Prostate gland (tissue), 2 donors: ENCODE measurements around the gene NDUFV1. TPM values are rescaled to one million over a fixed set of nuclear protein-coding genes. Genes with fewer than 3 reads are reported as not detected.

Experiments used
- DNase-seq: peaks from one replicate; pipeline ENCODE4 v3.0.0-alpha.2; 2019; ENCODE audit warnings: low spot score
- H3K27ac ChIP-seq, 2 donors: fragments of 200-600 bp; sonication (generic); 2 replicates each; pipeline ENCODE4 v1.5.1; 2017 to 2019
- H3K27me3 ChIP-seq: fragments of 200-600 bp; sonication (generic); replicated peaks from 2 replicates; pipeline ENCODE4 v1.5.1; 2019; ENCODE audit not compliant: insufficient read depth
- H3K36me3 ChIP-seq, 2 donors: fragments of 200-600 bp; sonication (generic); 1 replicate in 1 of 2; 2 replicates in 1 of 2; pipeline versions ENCODE4 v1.5.1 to v1.8.1; 2017 to 2019
- H3K4me1 ChIP-seq: fragments of 200-600 bp; sonication (generic); replicated peaks from 2 replicates; pipeline ENCODE4 v1.5.1; 2019
- H3K4me3 ChIP-seq, 2 donors: fragments of 200-600 bp; sonication (generic); 2 replicates each; pipeline ENCODE4 v1.5.1; 2017 to 2019
- H3K9me3 ChIP-seq: fragments of 200-600 bp; sonication (generic); 2 replicates; pipeline ENCODE4 v1.5.1; 2017
- POLR2A ChIP-seq: fragments of 450-650 bp; IDR thresholded peaks from one replicate; pipeline ENCODE4 v1.6.1; 2016; ENCODE audit warnings: antibody characterized with exemption, mild to moderate bottlenecking
- POLR2AphosphoS5 ChIP-seq: sonication (generic); formaldehyde crosslinking; IDR thresholded peaks from one replicate; pipeline ENCODE4 v1.6.1; 2017; ENCODE audit warnings: antibody characterized with exemption
- WGBS: methylation state at CpG from one replicate; pipeline ENCODE4 v1.1.5; 2018; 5-methylcytosine and 5-hydroxymethylcytosine counted together
- intact Hi-C: fragments of 100-400 bp; cut with DNase I; formaldehyde crosslinking; loops from one replicate; pipeline ENCODE4 v1.14.2; 2022
- total RNA-seq, 2 donors: library from RNA; depleted of rRNA; stranded (reverse); fragments of >200 nt; gene quantifications; one replicate each; pipeline ENCODE4 v1.1.0, GENCODE V29; 2016
- TF ChIP-seq, protein P1 (sequence below), 4 experiments: fragments of 200-600 bp in 2 of 4; fragments of 450-650 bp in 2 of 4; sonication (generic) in 2 of 4; IDR thresholded peaks; 1 replicate in 3 of 4; 2 replicates in 1 of 4; pipeline ENCODE4 v1.5.1; 2016 to 2019; ENCODE audit warnings: antibody characterized with exemption in 4 of 4, mild to moderate bottlenecking in 2 of 4, moderate library complexity in 2 of 4

Gene NDUFV1
- total RNA-seq, 2 donors from 2014 or later = 190 to 260 TPM

DNA sequence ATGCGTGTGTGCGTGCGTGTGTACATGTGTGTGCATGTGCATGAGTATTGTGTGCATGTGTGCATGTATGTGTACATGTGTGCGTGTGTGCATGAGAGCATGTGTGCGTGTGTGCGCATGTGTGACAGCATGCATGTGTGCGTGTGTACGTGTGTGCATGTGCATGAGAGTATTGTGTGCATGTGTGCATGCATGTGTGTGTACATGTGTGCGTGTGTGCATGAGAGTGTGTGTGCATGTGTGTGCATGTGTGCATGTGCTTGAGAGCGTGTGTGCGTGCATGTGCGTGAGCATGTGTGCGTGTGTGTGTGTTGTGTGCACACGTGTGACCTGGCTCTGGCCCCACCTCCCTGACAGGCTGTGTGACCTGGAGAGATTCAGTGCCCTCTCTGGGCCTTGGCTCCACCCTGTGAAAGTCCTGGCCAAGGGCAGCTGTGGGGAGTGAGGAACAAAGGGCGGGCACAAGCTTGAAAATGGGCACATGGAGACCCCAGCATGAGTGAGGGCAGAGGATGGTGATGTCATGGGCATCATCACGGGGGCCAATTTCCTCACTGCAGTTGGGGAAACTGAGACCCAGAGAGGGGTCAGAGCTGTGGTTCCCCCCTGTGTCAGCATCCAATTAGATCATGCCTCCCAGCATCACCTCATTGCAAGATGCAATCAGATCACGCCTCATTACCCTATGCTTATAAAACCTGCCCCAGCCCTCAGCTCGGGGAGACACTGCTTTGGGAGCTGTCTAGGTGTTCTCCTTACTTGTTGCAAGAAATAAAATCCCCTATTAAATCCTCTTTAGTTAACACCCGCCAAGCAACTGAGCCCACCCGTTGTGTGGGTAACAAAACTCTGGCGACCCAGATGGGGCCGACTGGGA is 43.1 kb downstream of the NDUFV1 start:
- H3K36me3 ChIP-seq = no peaks in the 10 kb centered on the region
- H3K4me1 ChIP-seq = no peaks in the 10 kb centered on the region
- TF ChIP-seq POLR2A (no peak), POLR2AphosphoS5 (no peak)
- TF ChIP-seq, protein P1, sequence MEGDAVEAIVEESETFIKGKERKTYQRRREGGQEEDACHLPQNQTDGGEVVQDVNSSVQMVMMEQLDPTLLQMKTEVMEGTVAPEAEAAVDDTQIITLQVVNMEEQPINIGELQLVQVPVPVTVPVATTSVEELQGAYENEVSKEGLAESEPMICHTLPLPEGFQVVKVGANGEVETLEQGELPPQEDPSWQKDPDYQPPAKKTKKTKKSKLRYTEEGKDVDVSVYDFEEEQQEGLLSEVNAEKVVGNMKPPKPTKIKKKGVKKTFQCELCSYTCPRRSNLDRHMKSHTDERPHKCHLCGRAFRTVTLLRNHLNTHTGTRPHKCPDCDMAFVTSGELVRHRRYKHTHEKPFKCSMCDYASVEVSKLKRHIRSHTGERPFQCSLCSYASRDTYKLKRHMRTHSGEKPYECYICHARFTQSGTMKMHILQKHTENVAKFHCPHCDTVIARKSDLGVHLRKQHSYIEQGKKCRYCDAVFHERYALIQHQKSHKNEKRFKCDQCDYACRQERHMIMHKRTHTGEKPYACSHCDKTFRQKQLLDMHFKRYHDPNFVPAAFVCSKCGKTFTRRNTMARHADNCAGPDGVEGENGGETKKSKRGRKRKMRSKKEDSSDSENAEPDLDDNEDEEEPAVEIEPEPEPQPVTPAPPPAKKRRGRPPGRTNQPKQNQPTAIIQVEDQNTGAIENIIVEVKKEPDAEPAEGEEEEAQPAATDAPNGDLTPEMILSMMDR (IDR thresholded peaks at IDR 0.05) = no peak
- H3K27me3 ChIP-seq = no peaks in the 10 kb centered on the region
- WGBS = 78% methylated on average over 22 of the region's 22 CpGs
- H3K9me3 ChIP-seq = no peaks in the 10 kb centered on the region
- intact Hi-C loops = no loop called here
- H3K27ac ChIP-seq = no peak overlapping the region
- peak overlapping the region in 1 of 2 donors; percentile 13 for H3K4me3 ChIP-seq
- no peak for DNase-seq

DNA sequence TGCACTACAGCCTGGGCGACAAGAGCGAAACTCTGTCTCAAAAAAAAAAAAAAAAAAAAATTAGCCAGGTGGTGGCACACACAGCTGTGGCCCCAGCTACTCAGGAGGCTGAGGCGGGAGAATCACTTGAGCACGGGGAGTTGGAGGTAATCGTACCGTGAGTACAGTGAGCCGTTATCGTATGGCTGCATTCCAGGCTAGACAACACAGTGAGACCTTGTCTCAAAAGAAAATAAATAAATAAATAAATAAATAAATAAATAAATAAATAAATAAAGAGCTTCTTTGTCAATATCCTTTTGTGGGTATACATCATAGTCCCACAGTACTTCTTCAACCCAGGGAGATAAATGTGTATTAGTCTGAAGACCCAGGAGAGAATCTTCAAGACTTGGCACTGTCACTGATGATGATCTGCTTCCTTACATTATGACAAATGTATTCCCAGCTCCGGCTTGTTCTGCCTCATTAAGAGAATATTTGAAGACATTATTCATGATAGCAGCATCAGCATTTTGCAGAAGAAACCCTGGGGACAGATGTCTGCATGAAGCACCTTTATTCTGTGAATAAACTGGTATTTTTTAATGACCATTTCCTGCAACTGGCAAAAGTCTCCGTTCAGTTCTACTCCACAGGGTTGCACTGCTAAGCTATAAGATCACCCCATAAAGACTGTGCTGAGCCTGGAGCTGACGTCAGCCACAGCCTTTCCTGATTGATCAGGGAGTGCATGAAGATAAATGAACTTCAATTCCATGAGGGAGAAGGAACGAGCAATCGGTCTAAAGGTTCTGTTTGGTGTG is 45.4 kb downstream of the NDUFV1 start:
- intact Hi-C loops = no loop called here
- 41% methylated on average over 13 of the region's 13 CpGs for WGBS
- no peaks in the 10 kb centered on the region for H3K27me3 ChIP-seq

DNA sequence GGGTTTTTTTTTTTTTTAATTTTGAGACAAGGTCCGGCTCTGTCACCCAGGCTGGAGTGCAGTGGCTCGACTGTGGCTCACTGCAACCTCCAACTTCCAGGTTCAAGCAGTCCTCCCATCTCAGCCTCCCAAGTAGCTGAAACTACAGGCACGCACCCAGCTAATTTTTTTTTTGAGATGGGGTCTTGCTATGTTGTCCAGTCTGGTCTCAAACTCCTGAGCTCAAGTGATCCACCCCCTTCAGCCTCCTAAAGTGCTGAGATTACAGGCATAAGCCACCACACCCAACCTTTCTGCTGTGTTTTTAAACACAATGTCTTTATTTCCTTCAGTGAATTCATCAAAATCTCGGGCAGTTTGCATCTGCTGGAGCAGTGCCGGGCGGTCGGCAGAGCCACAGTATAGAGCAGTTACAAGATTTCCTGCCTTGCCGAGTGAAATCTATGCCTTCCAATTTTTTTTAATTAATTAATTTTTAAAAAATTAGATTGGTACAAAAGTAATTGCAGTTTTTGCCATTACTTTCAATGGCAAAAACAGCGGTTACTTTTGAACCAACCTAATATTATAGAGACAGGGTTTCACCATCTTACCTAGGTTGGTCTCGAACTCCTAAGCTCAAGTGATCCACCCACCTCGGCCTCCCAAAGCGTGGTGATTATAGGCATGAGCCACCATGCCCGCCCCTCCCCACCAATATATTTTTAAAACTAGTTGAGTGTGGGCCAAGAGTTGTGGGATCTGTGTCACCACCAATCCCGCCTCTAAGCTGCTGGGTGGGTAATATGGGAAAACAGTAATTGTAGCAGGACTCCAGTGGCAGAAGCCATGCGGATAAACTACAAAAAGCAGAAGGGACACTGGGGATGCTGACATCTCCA is 46.5 kb downstream of the NDUFV1 start:
- no peak for DNase-seq
- no peaks in the 10 kb centered on the region for H3K36me3 ChIP-seq
- H3K9me3 ChIP-seq = no peaks in the 10 kb centered on the region
- no peak overlapping the region for H3K27ac ChIP-seq
- 79% methylated on average over 15 of the region's 15 CpGs for WGBS
- TF ChIP-seq POLR2A = no peak
- no peak for TF ChIP-seq POLR2AphosphoS5
- no peak overlapping the region for H3K4me3 ChIP-seq
- H3K4me1 ChIP-seq = no peaks in the 10 kb centered on the region
- intact Hi-C loops = no loop called here
- H3K27me3 ChIP-seq = no peaks in the 10 kb centered on the region

More for the DNA sequence above, 45.4 kb downstream of the NDUFV1 start:
- TF ChIP-seq POLR2A (no peak), POLR2AphosphoS5 (no peak)
- TF ChIP-seq, protein P1 (IDR thresholded peaks at IDR 0.05) = no peak
- H3K4me1 ChIP-seq = no peaks in the 10 kb centered on the region
- no peak overlapping the region for H3K4me3 ChIP-seq
- no peaks in the 10 kb centered on the region for H3K36me3 ChIP-seq
- no peak for DNase-seq
- no peaks in the 10 kb centered on the region for H3K9me3 ChIP-seq
- H3K27ac ChIP-seq = no peak overlapping the region

DNA sequence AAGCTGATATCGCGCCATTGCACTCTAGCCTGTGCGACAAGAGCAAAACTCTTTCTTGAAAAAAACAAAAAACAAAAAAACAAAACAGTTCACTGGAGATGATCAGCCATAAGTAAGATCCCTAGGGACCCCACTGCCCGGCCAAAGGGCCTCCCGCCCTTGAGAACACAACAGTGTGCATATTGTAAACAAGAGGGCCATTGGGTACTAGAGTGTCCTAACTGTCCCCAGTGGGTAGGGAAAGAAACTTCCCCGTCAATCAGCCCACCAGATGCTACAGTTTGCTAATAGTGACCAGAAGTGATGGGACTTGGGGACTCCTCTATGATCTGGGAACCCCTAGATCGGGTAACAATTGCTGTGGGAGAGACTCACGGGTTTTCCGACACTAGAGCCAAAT is 47.5 kb downstream of the NDUFV1 start:
- H3K4me3 ChIP-seq = no peak overlapping the region
- no peaks in the 10 kb centered on the region for H3K27me3 ChIP-seq
- no peak overlapping the region for H3K27ac ChIP-seq
- 72% methylated on average over 9 of the region's 9 CpGs for WGBS
- H3K4me1 ChIP-seq = no peaks in the 10 kb centered on the region
- H3K9me3 ChIP-seq = no peaks in the 10 kb centered on the region
- TF ChIP-seq POLR2A (no peak), POLR2AphosphoS5 (no peak)
- TF ChIP-seq, protein P1 (IDR thresholded peaks at IDR 0.05) = no peak
- DNase-seq = no peak
- no peaks in the 10 kb centered on the region for H3K36me3 ChIP-seq
- intact Hi-C loops = no loop called here
